GM12878 (cell line): ENCODE measurements around the gene REEP1.

ENCODE experiments used
- EP300 ChIP-seq, 2 experiments: fragments of 150-350 bp in 1 of 2; IDR thresholded peaks; 2 replicates each; pipeline ENCODE4 v1.6.1; 2011 to 2012; ENCODE audit warnings: low read depth in 2 of 2, low read length in 2 of 2, borderline replicate concordance in 1 of 2, improper control_type of control experiment in 1 of 2, inconsistent platforms in 1 of 2; ENCODE audit not compliant: control insufficient read depth in 1 of 2
- EZH2 ChIP-seq: IDR thresholded peaks from 2 replicates; pipeline ENCODE4 v1.6.1; 2012; ENCODE audit warnings: low read depth, mild to moderate bottlenecking, control low read depth, inconsistent platforms, low read length, borderline replicate concordance; ENCODE audit not compliant: control insufficient read depth
- PBX3 ChIP-seq: IDR thresholded peaks from 2 replicates; pipeline ENCODE4 v1.6.1; 2011; ENCODE audit warnings: mild to moderate bottlenecking, low read depth, low read length, moderate library complexity; ENCODE audit not compliant: insufficient replicate concordance
- POLR2A ChIP-seq: IDR thresholded peaks from 2 replicates; pipeline ENCODE4 v1.6.1; 2011; ENCODE audit warnings: low read depth, mild to moderate bottlenecking, low read length

GRCh38 chr2:86336675-86337243 is 667 bp downstream of the REEP1 start:
- TF ChIP-seq EZH2 (no peak), POLR2A (no peak), EP300 (IDR thresholded peaks at IDR 0.05; ENCODE audit: borderline replicate concordance in 1 of 2, control insufficient read depth in 1 of 2, low read depth in 2 of 2, low read length in 2 of 2) (no peak), PBX3 (no peak)
